GM18517 (cell line): Measurements from ENCODE around the gene PIK3C3.

ENCODE experiments used
- ATAC-seq: cut with Tn5 transposase; IDR thresholded peaks from one replicate; pipeline ENCODE4 v1.9.1; 2021; ENCODE audit warnings: mild to moderate bottlenecking, moderate library complexity; ENCODE audit not compliant: unreplicated experiment

PIK3C3 gene

GRCh38 chr18:41954827-41955613, at the start of gene PIK3C3:
TSS of gene PIK3C3 (plus strand) at chr18:41955234. CDS start at chr18:41955292, 58 bp downstream.
- ATAC-seq: peak; percentile 94

- ATAC-seq: no peak
Measured at GRCh38 chr18:41905786-41906527, 49.1 kb upstream of the PIK3C3 start.

DNA sequence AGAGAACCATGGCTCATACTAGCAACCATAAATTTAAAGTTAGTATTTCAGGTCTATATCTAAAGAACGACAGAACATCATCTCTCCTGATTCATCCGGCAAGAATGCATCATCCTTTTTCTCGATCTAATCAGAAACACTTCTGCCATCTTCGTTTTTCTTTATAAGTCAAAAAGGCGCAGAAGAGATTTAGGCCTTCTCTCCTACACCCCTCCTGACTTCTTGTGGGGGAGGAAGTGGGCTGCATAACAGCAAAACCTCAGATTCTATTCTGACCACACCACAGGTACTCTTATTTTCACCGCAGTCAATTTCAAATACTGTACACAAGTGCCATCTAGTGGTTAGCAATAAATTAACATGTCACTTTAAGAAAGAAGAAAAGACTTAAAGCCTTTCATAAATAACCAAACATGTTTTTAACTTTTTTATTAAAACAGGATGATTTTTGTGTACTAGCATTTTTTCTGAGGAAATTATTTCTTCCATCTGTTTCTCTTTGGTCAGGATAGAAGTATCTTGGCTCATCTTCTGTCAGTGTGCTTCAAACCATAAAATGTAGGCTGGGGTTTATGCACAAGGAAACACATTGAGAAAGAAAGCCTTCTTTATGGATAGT, 48.4 kb upstream of the PIK3C3 start:
- ATAC-seq: peak; percentile 96

- ATAC-seq: no peak
Measured at GRCh38 chr18:41917181-41917580, 37.9 kb upstream of the PIK3C3 start.

- no peak for ATAC-seq
Measured at GRCh38 chr18:41921770-41922169, 33.3 kb upstream of the PIK3C3 start.

- no peak for ATAC-seq
Measured at GRCh38 chr18:41922176-41922575, 32.9 kb upstream of the PIK3C3 start.

- no peak for ATAC-seq
Measured at GRCh38 chr18:41922841-41923240, 32.2 kb upstream of the PIK3C3 start.

GRCh38 chr18:41923446-41923845, 31.6 kb upstream of the PIK3C3 start:
- no peak for ATAC-seq

- no peak for ATAC-seq
Measured at GRCh38 chr18:41928581-41928980, 26.5 kb upstream of the PIK3C3 start.

DNA sequence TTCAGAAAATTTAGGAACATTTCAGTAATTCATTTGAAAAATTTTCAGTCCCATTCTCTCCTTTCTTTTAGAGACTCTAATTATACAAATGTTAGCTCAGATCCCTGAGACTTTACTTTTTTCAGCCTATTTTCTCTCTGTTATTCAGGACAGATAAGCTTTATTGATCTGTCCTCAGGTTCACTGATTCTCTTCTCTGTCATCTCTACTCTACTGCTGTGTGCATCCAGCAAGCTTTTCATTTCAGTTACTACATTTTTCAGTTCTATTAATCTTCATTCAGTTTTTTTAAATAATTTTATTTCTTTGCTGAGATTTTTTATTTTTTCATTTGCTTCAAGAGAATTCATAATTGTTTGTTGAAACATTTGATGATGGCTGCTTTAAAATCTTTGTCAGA, 22.1 kb upstream of the PIK3C3 start:
- ATAC-seq: no peak

DNA sequence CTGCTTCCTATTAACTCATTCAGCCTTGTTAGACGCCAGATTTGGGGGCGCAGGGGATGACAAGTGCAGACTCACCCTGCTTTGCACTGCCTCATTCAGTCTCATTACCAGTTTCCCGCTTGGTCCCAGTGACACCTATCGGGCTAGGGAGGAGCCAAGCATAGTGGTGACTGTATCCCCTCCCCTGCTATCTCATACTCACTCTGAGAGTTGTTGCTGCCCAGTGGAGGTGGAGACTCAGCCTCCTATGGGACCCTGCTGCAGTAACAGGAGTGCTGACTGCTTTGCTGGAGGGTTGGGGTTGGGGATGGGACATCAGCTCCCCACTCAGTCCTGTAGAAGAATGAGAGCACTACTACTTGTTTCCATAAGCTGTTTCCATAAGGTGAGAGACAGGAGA, 21.3 kb upstream of the PIK3C3 start:
- no peak for ATAC-seq

DNA sequence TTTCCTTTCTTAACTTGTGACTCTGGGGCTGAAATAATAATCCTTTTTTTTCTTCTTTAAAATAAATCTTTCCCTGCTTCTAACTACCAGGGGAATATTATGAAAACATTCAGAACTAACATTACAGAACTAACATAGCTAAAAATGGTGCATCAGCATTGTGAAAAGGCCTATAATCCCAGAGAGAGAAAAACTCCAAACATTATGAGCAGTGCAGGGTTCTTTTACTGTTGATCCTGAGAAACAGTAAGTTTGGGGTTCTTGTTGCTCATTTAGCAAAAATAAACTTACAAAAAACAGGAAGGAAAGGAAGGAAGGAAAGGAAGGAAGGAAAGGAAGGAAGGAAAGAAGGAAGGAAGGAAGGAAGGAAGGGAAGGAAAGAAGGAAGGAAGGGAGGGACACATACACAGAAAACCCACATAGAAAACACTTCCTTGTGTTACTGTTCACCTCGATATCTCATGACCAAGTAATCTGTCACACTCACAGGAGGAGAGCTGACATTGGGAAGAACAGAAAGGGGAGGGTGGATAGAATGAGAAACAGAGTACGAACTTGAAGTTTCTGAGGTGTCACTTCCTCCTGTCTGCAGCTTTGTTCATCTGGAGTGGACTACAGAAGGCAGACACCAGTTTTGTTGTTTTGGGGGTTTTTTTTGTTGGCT, 18.4 kb upstream of the PIK3C3 start:
- ATAC-seq: no peak

DNA sequence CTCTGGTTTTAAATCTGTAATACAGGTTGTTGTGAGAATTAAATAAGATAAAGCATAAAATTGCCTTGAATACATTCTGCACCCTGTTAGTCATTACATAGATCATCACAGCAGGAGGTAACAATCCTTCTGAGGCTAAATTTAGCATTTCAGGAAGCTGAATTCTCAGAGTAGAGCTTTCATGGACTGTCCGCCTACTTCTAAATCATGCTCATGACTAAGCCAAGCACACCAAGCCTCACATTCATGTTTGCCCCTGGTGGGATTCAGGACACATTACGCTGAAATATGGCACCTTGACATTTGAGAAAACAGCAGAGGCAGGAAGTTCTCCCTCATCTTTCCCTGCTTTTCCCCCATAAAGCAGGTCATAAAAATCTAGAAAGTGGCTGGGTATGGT, 16.6 kb upstream of the PIK3C3 start:
- ATAC-seq: no peak

- no peak for ATAC-seq
Measured at GRCh38 chr18:41939326-41939725, 15.7 kb upstream of the PIK3C3 start.

- no peak for ATAC-seq
Measured at GRCh38 chr18:41940506-41941215, 14.4 kb upstream of the PIK3C3 start.

GRCh38 chr18:41942254-41942653, 12.8 kb upstream of the PIK3C3 start:
- no peak for ATAC-seq

- ATAC-seq: no peak
Measured at GRCh38 chr18:41948544-41949110, 6.4 kb upstream of the PIK3C3 start.

DNA sequence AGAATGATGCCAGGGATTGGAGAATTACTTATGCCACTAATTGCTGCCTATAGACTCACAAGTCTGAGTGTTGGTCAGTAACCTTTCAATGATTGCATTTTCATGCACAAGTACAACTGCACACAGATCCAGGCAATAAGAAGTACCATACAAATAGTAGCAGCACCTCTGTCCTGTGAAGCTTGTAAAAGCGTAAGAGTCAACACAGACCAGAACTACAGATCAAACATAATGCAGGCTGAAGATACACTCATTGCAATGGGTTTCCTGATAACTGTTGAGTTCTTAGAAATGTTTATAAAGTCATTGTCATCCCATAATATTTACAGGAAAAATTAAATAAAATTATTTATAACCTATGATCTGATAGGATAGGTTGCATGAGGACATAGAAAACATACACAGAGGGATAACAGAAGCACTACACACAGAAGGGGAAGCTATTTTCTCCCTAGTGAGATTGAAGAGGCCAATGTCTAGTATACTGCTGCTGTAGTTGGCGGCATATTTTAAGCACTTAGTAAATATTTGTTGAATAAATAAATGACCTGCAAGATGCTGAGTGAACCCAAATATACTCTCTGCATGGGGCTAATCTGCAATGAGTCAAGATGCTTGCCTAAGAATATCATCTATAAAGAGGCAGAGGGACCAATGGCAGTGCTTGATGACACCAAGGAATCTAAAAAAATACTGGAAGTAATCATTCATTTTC, 5.7 kb upstream of the PIK3C3 start:
- no peak for ATAC-seq

- ATAC-seq: no peak
Measured at GRCh38 chr18:41955688-41956087, 654 bp downstream of the PIK3C3 start.

GRCh38 chr18:41959045-41959444, 4.0 kb downstream of the PIK3C3 start:
- ATAC-seq: no peak
